HG02571 (cell line): ENCODE measurements around the gene PKHD1.
A peak's percentile ranks its signal among the peaks of the same experiment; 100 is the strongest.

ENCODE experiments used
- ATAC-seq: cut with Tn5 transposase; IDR thresholded peaks from one replicate; pipeline ENCODE4 v1.9.1; 2021; ENCODE audit warnings: mild to moderate bottlenecking, moderate library complexity; ENCODE audit not compliant: unreplicated experiment

The PKHD1 gene

GRCh38 chr6:52108128-52108527 lies 20.7 kb upstream of the PKHD1 start:
- no peak for ATAC-seq

DNA sequence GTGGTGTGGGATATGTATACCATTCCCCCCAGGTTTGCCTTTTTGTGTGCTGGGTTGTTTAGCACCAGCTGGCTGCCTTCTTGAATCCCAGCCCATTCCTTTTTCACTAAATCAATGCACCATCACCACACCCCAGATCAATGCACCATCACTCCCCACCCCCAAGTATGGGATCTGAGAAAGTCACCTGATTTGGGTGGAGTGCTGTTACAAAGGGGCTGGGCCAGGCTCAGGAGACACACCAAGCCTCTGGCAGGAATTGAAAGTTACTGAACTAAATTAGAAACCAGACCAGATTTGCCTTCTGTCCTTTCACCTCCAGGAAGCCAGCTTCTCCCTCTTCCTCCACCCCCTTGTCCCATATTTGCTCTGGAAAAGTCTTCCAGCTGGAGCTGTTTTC lies 19.6 kb upstream of the PKHD1 start:
- ATAC-seq: no peak

- no peak for ATAC-seq
Observed at GRCh38 chr6:52104979-52105378, 17.6 kb upstream of the PKHD1 start.

GRCh38 chr6:52103623-52104022 lies 16.2 kb upstream of the PKHD1 start:
- ATAC-seq: no peak

DNA sequence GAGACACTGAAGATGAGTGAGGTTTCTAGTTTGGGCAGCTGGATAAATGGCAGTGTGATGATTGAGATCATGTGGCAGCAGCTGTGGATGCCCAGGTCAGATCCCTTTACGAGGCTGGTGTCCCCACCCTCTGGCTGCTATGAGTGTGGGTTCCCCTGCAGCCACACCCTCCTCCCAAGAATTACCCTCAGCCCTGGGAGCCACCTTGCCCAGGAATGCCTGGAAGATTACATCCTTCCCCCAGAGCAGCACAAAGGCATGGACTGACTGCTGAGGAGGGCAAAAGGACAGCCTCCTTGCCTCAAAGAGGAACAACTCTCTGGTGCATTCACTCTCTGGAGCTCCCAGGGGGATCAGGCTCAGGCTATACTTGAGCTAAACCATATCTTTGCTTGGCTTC lies 15.0 kb upstream of the PKHD1 start:
- no peak for ATAC-seq

- ATAC-seq: no peak
Observed at GRCh38 chr6:52098721-52099120, 11.3 kb upstream of the PKHD1 start.

GRCh38 chr6:52089758-52090348 lies 2.4 kb upstream of the PKHD1 start:
- no peak for ATAC-seq

DNA sequence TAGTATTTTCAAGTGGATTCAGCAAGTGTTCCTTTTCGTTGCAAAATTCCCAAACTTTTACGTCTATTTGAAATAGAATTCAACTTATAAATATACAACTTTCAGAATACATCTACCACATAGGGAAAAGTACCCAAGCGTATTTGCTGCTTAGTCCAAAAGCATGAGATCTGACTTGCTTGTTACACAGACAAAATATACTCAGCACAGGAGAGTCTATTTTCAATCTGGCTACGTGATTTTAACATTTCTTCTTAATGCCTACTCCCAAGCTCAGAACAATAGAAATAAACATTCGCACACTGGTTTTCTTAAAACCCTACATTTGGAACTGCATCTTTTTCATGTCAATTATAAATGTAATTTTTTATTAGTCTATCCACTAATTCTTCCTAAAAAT lies 672 bp downstream of the PKHD1 start:
- ATAC-seq: no peak

DNA sequence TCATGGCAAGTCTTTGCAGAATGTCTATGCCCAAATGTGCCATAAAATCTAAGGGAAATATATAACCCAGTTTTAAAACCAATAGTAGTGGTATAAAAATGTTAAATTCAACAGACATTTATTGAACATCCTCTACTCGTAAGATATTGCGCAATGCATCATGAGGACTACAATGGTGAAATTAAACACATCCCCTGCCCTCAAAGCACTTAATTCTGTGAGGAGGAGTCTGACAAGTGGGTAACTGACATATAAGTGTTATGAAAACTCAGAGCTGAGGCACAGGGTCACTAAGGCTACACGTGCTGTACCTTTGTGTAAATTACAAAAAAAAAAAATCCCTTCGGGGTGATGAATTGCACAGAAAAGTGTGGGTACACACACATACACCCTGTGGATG lies 6.2 kb downstream of the PKHD1 start:
- no peak for ATAC-seq

DNA sequence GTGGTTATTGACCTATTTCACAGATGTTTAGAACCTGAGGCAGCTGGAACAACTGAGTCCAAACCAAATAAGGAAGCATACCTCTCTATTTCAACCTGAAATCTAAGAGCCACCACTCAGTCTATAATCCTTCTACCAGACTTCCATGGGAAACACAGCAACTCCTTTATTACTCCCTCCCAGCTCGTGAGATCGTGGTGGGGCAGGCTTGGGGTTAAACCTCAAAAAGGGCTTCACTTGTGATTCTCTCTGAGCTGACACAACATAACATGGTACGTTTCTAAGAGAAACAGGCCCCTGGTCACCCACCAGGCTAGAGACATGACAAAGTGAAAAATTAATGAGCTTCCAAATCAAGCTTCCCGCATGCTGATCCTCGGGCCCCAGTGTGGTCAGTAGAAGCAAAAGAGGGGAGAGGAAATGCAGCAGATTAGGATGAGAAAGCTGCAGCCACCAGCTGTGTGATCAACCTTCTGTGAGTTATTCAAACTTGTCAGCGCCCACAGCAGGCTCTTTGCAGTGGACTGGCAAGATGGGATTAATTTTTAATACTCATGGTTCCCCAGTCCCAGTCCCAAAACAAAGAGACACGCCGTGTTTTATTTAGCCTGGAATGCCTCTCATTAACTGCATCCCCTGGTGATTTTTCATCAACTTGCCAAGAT lies 9.3 kb downstream of the PKHD1 start:
- ATAC-seq: no peak

DNA sequence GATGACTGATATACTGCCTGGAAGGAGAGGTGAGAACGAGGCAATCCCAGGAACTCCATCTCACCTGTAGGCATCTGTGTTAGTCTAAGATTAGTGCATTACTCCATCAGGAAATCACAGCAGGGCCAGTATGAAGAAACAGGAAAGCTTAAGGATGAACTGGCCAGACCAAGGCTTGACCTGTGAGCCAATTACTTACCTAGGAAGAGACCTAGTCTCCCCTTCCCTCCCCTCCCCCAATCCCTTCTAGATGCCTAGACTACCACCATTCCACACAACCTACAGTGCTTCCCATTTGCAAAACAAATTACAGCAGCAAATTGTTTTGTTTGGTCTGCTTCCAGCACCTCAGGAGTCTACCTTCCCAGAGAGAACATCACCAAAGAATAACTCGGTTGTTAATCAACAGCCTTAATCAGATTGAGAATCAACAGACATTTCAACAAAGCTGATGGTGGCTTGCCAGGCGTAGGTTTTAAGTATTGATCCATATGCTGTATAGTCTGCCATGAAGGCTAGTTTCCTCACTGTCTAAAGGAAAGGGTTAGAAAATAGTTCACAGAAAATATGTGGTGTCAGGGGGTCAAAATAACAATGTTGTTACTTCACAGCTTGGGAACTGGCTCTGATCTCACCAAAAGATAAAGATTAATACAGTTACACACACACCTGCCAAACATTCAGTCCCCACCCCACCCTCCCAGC lies 10.1 kb downstream of the PKHD1 start:
- ATAC-seq: no peak

DNA sequence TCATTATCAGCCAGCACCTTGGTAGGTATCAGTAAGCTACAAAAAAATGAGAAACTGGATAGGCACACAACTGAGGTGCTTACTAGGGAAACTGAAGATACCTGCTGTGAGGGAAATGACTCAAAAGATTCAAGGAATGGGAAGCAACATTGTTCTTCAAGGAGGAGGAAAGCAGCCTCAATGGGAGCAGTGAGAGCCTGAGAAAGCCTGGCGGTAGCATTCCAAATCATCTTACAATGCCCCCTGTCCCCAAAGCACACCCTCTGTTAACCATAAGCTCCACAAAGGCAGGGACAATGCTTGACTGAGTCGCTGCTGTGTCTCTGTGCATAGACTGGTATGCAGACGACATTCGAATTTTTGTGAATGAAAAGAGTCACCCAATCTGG lies 10.6 kb downstream of the PKHD1 start:
- no peak for ATAC-seq

- ATAC-seq: no peak
Observed at GRCh38 chr6:52074716-52075115, 12.7 kb downstream of the PKHD1 start.

DNA sequence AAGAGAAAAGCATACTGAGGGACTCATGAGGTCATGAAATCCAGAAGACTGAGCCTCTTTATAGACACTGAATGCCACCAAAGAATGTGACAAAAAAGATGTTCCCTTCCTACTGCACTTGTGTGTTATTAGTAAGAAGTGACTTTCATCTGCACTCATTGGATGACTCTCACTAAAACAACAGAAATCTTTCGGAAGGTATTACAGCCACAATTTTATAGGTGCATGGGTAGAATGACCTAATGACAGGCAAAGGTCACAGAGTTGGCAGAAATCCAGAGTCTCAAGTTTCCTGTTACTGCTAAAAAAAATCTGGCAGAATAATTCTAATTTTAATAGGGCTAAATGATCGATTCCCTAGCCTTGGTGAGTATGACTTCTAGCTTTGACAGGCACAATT lies 13.3 kb downstream of the PKHD1 start:
- ATAC-seq: no peak

DNA sequence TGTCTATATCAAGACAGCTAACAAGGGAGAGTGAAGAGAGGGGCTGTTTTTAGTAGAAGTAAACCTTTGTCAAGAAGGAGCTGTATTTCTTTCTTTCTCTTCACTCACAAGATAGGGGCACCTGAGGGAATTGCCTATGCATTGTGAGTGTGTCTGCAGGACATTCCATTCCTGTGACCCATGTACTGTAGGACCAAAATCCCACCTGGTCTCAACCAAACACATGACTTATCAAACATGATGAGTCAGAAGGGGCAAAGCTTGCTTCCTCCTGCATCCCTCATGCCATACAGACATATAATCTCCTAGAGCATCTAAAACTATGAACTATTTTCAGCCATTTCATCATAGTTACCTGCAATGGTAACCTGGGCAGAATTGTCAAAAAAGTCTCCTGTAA lies 21.8 kb downstream of the PKHD1 start:
- ATAC-seq: no peak

GRCh38 chr6:52063584-52064344 lies 23.6 kb downstream of the PKHD1 start:
- ATAC-seq: peak; percentile 98

DNA sequence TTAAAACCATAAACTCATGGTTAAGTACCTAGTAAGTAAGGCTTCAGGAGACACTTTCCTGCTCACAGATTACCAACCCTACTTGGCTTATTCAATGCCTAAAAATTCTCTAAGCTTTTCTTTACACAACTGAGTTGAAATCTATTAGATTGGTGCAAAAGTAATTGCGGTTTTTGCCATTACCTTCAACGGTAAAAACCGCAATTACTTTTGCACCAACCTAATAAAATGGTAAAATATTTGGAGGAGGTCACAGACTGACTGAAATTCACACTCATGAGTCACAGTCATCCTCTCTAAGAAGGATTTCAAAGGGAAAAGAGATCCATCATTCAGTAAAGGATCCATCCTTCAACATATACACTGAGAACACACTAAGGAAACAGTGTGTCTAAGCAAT lies 25.9 kb downstream of the PKHD1 start:
- no peak for ATAC-seq

DNA sequence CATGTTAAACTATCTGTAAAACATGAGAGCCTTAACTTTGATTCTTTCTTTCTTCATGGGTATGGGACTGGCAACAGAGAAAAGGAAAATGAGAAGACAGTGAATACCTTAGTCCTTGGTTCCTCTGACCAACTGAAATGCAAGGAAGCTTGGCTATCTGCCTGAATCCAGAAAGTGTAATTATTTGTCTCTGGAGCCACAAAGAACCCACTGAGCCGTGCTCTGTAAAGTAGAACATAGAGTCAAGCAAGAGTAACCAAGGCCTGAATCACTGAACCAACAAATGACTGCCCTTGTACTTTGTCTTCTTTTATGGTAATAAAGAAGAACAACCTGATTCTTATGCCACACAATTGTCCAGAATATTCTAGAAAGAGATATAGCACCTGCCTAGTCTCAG lies 27.6 kb downstream of the PKHD1 start:
- no peak for ATAC-seq

- no peak for ATAC-seq
Observed at GRCh38 chr6:52055451-52055850, 32.0 kb downstream of the PKHD1 start.

DNA sequence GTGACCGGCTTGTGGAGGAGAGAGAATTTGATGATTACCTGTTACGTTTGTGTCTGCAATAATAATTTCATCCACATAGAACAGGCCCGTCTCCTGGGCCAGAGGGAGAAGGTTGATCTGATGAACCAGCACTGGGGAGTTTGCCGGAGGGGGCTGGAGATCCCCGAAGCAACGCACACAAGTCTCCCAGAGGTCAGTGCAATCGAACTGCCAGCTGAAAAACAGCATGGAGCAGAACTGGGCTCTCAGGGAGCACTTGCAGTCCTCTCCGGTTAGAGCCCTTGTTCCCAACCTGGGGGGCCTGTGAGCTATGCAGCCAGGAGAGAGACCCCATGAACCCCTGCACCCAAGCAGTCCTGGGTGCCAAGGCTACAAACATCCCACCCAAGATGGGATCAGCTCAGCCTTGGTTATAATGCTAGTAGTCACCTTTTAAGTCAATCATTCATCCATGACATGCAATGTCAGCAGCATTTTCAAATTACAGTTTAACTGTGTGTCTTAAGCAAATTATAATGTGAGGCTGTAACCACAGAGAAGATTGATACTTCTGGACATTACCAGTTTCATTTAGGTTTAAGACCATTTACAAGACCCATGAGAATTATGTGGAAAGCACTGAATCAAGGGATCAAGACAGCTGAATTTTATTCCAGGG lies 34.2 kb downstream of the PKHD1 start:
- no peak for ATAC-seq

- no peak for ATAC-seq
Observed at GRCh38 chr6:52050051-52050405, 37.4 kb downstream of the PKHD1 start.
